Astrocyte (in vitro differentiated cells and primary cell): Measurements from ENCODE around the gene HYAL1. TPM values are rescaled to one million over a fixed set of nuclear protein-coding genes. Genes with fewer than 3 reads are reported as not detected.
"Not testable (repeated sequence)": the region's sequence is repeated elsewhere in the genome, so short reads cannot be mapped to it uniquely, and the experiment has no call there.

Experiments
- DNase-seq: peaks from one replicate; pipeline ENCODE4 v3.0.0-alpha.2; 2010; ENCODE audit warnings: low read depth
- FAIRE-seq: peaks from 2 replicates; lab custom pipeline; 2011; peaks lifted over from hg19 to GRCh38; lab: Jason Lieb, UNC
- H2AFZ ChIP-seq: 2 replicates; pipeline ENCODE4 v1.6.0; 2012; ENCODE audit warnings: low read depth, low read length, inconsistent platforms
- H3K27ac ChIP-seq: 2 replicates; pipeline ENCODE4 v1.5.1; 2011; ENCODE audit warnings: low read depth, low read length, inconsistent platforms
- H3K27me3 ChIP-seq: 2 replicates; pipeline ENCODE4 v1.6.0; 2011; ENCODE audit warnings: low read length, inconsistent platforms; ENCODE audit not compliant: insufficient read depth
- H3K36me3 ChIP-seq: 2 replicates; pipeline ENCODE4 v1.5.1; 2011; ENCODE audit warnings: low read length, inconsistent platforms; ENCODE audit not compliant: insufficient read depth
- H3K4me1 ChIP-seq: 2 replicates; pipeline ENCODE4 v1.5.1; 2011; ENCODE audit warnings: low read length, inconsistent platforms; ENCODE audit not compliant: insufficient read depth
- H3K4me2 ChIP-seq: 2 replicates; pipeline ENCODE4 v1.6.0; 2012; ENCODE audit warnings: low read length, inconsistent platforms
- H3K4me3 ChIP-seq: 2 replicates; pipeline ENCODE4 v1.5.1; 2011; ENCODE audit warnings: low read depth, mild to moderate bottlenecking, low read length, inconsistent platforms; ENCODE audit not compliant: insufficient read depth
- H3K79me2 ChIP-seq: 2 replicates; pipeline ENCODE4 v1.6.0; 2012; ENCODE audit warnings: mild to moderate bottlenecking, low read length, inconsistent platforms; ENCODE audit not compliant: insufficient read depth
- H3K9ac ChIP-seq: 2 replicates; pipeline ENCODE4 v1.6.0; 2012; ENCODE audit warnings: mild to moderate bottlenecking, low read length, inconsistent platforms
- H3K9me3 ChIP-seq: 2 replicates; pipeline ENCODE4 v1.5.1; 2012; ENCODE audit warnings: low read depth, mild to moderate bottlenecking, low read length, inconsistent platforms; ENCODE audit not compliant: insufficient read depth
- H4K20me1 ChIP-seq: 2 replicates; pipeline ENCODE4 v1.6.0; 2012; ENCODE audit warnings: low read length, inconsistent platforms; ENCODE audit not compliant: insufficient read depth
- H3K27ac Mint-ChIP-seq: one replicate; pipeline ENCODE4 v1.8.0; 2021; ENCODE audit warnings: mild to moderate bottlenecking, mixed read lengths; ENCODE audit not compliant: unreplicated experiment
- H3K27me3 Mint-ChIP-seq: one replicate; pipeline ENCODE4 v1.8.0; 2021; ENCODE audit warnings: low read depth, mixed read lengths; ENCODE audit not compliant: unreplicated experiment
- H3K36me3 Mint-ChIP-seq: one replicate; pipeline ENCODE4 v1.8.0; 2021; ENCODE audit warnings: low read depth, mixed read lengths; ENCODE audit not compliant: unreplicated experiment
- H3K4me1 Mint-ChIP-seq: one replicate; pipeline ENCODE4 v1.8.0; 2021; ENCODE audit warnings: low read depth, mixed read lengths; ENCODE audit not compliant: unreplicated experiment
- H3K4me3 Mint-ChIP-seq: one replicate; pipeline ENCODE4 v1.8.0; 2021; ENCODE audit warnings: mild to moderate bottlenecking, moderate library complexity, mixed read lengths; ENCODE audit not compliant: unreplicated experiment
- H3K9me3 Mint-ChIP-seq: one replicate; pipeline ENCODE4 v1.8.0; 2021; ENCODE audit warnings: mild to moderate bottlenecking, mixed read lengths; ENCODE audit not compliant: unreplicated experiment
- CTCF ChIP-seq: IDR thresholded peaks from 2 replicates; pipeline ENCODE4 v1.5.1; 2011; ENCODE audit warnings: low read depth, mild to moderate bottlenecking, inconsistent platforms, low read length, moderate library complexity; ENCODE audit not compliant: insufficient read depth
- EZH2 ChIP-seq: IDR thresholded peaks from 2 replicates; pipeline ENCODE4 v1.6.1; 2012; ENCODE audit warnings: mild to moderate bottlenecking, low read length, inconsistent platforms; ENCODE audit not compliant: insufficient read depth
- total RNA-seq: library from RNA; stranded (reverse); gene quantifications from 2 replicates; pipeline ENCODE4 v1.2.1, GENCODE V29; 2021

Gene HYAL1
- total RNA-seq, 1 donor from 2014 or later, result 0.27 TPM

- no peaks in the 10 kb centered on the region for H3K27me3 ChIP-seq
- peaks cover 16% of the 10 kb centered on the region for H3K4me1 Mint-ChIP-seq
- no peak overlapping the region for H3K27ac ChIP-seq
- H3K36me3 Mint-ChIP-seq, result peaks cover 22% of the 10 kb centered on the region
- H3K9ac ChIP-seq, result peak overlapping the region; percentile 29
- FAIRE-seq (no peak), DNase-seq (peak; percentile 65)
- H4K20me1 ChIP-seq, result peaks cover 58% of the 10 kb centered on the region
- no peaks in the 10 kb centered on the region for H3K9me3 ChIP-seq
- H3K79me2 ChIP-seq, result peaks cover 40% of the 10 kb centered on the region
- no peaks in the 10 kb centered on the region for H3K9me3 Mint-ChIP-seq
- H3K36me3 ChIP-seq, result peaks cover 8% of the 10 kb centered on the region
- TF ChIP-seq CTCF, result no peak
- no peak for TF ChIP-seq EZH2
- no peak overlapping the region for H2AFZ ChIP-seq
- H3K27me3 Mint-ChIP-seq, result no peaks in the 10 kb centered on the region
- H3K4me3 ChIP-seq, result no peak overlapping the region
- peak overlapping the region; percentile 55 for H3K4me2 ChIP-seq
- H3K4me3 Mint-ChIP-seq, result no peak overlapping the region
- H3K27ac Mint-ChIP-seq, result no peak overlapping the region
- H3K4me1 ChIP-seq, result peaks cover 24% of the 10 kb centered on the region
Measured at GRCh38 chr3:50316657-50317242, 13.4 kb upstream of the HYAL1 start.

GRCh38 chr3:50314816-50315215 is 11.4 kb upstream of the HYAL1 start:
- Histone ChIP-seq H3K4me1 (peaks cover 14% of the 10 kb centered on the region), H3K27me3 (no peaks in the 10 kb centered on the region), H3K79me2 (peaks cover 27% of the 10 kb centered on the region), H3K4me3 (no peak overlapping the region), H3K27ac (no peak overlapping the region), H3K9me3 (no peaks in the 10 kb centered on the region), H3K4me2 (no peak overlapping the region), H4K20me1 (peaks cover 48% of the 10 kb centered on the region), H3K36me3 (peaks cover 8% of the 10 kb centered on the region), H2AFZ (no peak overlapping the region), H3K9ac (no peak overlapping the region)
- Mint-ChIP-seq H3K4me3 (no peak overlapping the region), H3K36me3 (peaks cover 19% of the 10 kb centered on the region), H3K9me3 (peaks cover under 1% of the 10 kb centered on the region), H3K27me3 (no peaks in the 10 kb centered on the region), H3K27ac (no peak overlapping the region), H3K4me1 (peaks cover 11% of the 10 kb centered on the region)
- no peak for FAIRE-seq
- no peak for DNase-seq
- TF ChIP-seq EZH2, result no peak
- no peak for TF ChIP-seq CTCF

GRCh38 chr3:50314342-50314741 is 11.0 kb upstream of the HYAL1 start:
- Histone ChIP-seq H3K36me3 (peaks cover 8% of the 10 kb centered on the region), H3K27me3 (no peaks in the 10 kb centered on the region), H3K9ac (no peak overlapping the region), H3K4me1 (peaks cover 14% of the 10 kb centered on the region), H3K27ac (no peak overlapping the region), H3K79me2 (peaks cover 22% of the 10 kb centered on the region), H4K20me1 (peaks cover 43% of the 10 kb centered on the region), H2AFZ (no peak overlapping the region), H3K4me3 (no peak overlapping the region), H3K4me2 (no peak overlapping the region), H3K9me3 (no peaks in the 10 kb centered on the region)
- Mint-ChIP-seq H3K36me3 (peaks cover 21% of the 10 kb centered on the region), H3K9me3 (peaks cover 1% of the 10 kb centered on the region), H3K4me3 (no peak overlapping the region), H3K4me1 (peaks cover 8% of the 10 kb centered on the region), H3K27ac (no peak overlapping the region), H3K27me3 (no peaks in the 10 kb centered on the region)
- DNase-seq (no peak), FAIRE-seq (no peak)
- TF ChIP-seq EZH2, result no peak
- TF ChIP-seq CTCF, result no peak

GRCh38 chr3:50312041-50312440 is 8.7 kb upstream of the HYAL1 start:
- H3K4me1 Mint-ChIP-seq, H3K4me1 ChIP-seq, H3K4me2 ChIP-seq, FAIRE-seq, H3K79me2 ChIP-seq, DNase-seq, H3K4me3 Mint-ChIP-seq, H3K9me3 ChIP-seq, H3K9me3 Mint-ChIP-seq, H2AFZ ChIP-seq, H3K9ac ChIP-seq, H3K27me3 ChIP-seq, H3K27ac ChIP-seq, H3K27ac Mint-ChIP-seq, H3K4me3 ChIP-seq, H3K36me3 ChIP-seq, H3K27me3 Mint-ChIP-seq: not testable (repeated sequence)
- H3K36me3 Mint-ChIP-seq, result peaks cover 14% of the 10 kb centered on the region
- H4K20me1 ChIP-seq, result peaks cover 22% of the 10 kb centered on the region
